Measurements from ENCODE around the gene ZBTB17.

- TF ChIP-seq FOXK1 (CRISPR knock-in tag; IDR thresholded peaks at IDR 0.05): no peak
- no peak for TF ChIP-seq CTCF (IDR thresholded peaks at IDR 0.05)
- no peak for TF ChIP-seq ZNF423 (CRISPR knock-in tag; IDR thresholded peaks at IDR 0.05)
- TF ChIP-seq JUN (CRISPR knock-in tag; IDR thresholded peaks at IDR 0.05): no peak
- TF ChIP-seq NFE2L1 (CRISPR knock-in tag; IDR thresholded peaks at IDR 0.05): no peak
- TF ChIP-seq KAT7 (CRISPR knock-in tag; IDR thresholded peaks at IDR 0.05; ENCODE audit: borderline replicate concordance): no peak
- no peak for TF ChIP-seq OVOL2 (CRISPR knock-in tag; IDR thresholded peaks at IDR 0.05; ENCODE audit: borderline replicate concordance)
- no peak for TF ChIP-seq ESRRA (CRISPR knock-in tag; IDR thresholded peaks at IDR 0.05; ENCODE audit: borderline replicate concordance)
- TF ChIP-seq ATF2 (CRISPR knock-in tag; IDR thresholded peaks at IDR 0.05; ENCODE audit: borderline replicate concordance, low read depth): no peak
- no peak for TF ChIP-seq ATF3 (CRISPR knock-in tag; conservative IDR thresholded peaks at IDR 0.05)
- no peak for TF ChIP-seq MYBL2 (CRISPR knock-in tag; IDR thresholded peaks at IDR 0.05)
These were observed 21.6 kb downstream of the ZBTB17 start for GRCh38 chr1:15954316-15954715.

Measured in WTC11 (cell line).